GM12878 (cell line): ENCODE data around the gene ZNF777. TPM values are rescaled to one million over a fixed set of nuclear protein-coding genes. Genes with fewer than 3 reads are reported as not detected.

Experiments
- CHD1 ChIP-seq: IDR thresholded peaks from 2 replicates; pipeline ENCODE4 v1.6.1; 2012; ENCODE audit warnings: low read depth, low read length, improper control_type of control experiment
- FOXK2 ChIP-seq: fragments of 450-650 bp; IDR thresholded peaks from 2 replicates; pipeline ENCODE4 v1.6.1; 2017; ENCODE audit warnings: mild to moderate bottlenecking, moderate library complexity
- HCFC1 ChIP-seq: fragments of 150-350 bp; IDR thresholded peaks from 2 replicates; pipeline ENCODE4 v1.6.1; 2014; ENCODE audit warnings: low read length
- NR2C1 ChIP-seq: fragments of 450-650 bp; IDR thresholded peaks from 2 replicates; pipeline ENCODE4 v1.6.1; 2017; ENCODE audit warnings: antibody characterized with exemption, mild to moderate bottlenecking, moderate library complexity
- POLR2AphosphoS5 ChIP-seq: IDR thresholded peaks from 2 replicates; pipeline ENCODE4 v1.6.1; 2011; ENCODE audit warnings: mild to moderate bottlenecking, low read length, inconsistent platforms
- SMAD1 ChIP-seq: fragments of 450-650 bp; IDR thresholded peaks from 2 replicates; pipeline ENCODE4 v1.6.1; 2018; ENCODE audit warnings: mild to moderate bottlenecking, low read depth; ENCODE audit not compliant: partially characterized antibody
- TCF3 ChIP-seq: IDR thresholded peaks from 2 replicates; pipeline ENCODE4 v1.6.1; 2012; ENCODE audit warnings: low read depth, mild to moderate bottlenecking, low read length, borderline replicate concordance; ENCODE audit not compliant: insufficient read depth
- YBX1 ChIP-seq: fragments of 450-650 bp; IDR thresholded peaks from 2 replicates; pipeline ENCODE4 v1.6.1; 2016; ENCODE audit warnings: antibody characterized with exemption
- ZBED1 ChIP-seq: IDR thresholded peaks from 2 replicates; pipeline ENCODE4 v1.6.1; 2016; ENCODE audit warnings: borderline replicate concordance
- ZNF622 ChIP-seq: fragments of 450-650 bp; IDR thresholded peaks from 2 replicates; pipeline ENCODE4 v1.6.1; 2017; ENCODE audit warnings: mild to moderate bottlenecking, inconsistent platforms
- polyA plus RNA-seq, 11 experiments: library from polyadenylated mRNA; depleted of rRNA in 4 of 11; unstranded in 6 of 11; stranded (reverse) in 5 of 11; fragments of >200 nt; fragmentation: Nextera tagmentation in 4 of 11; fragmentation: Illumina TruSeq in 1 of 11; extraction: Ambion mirVana in 4 of 11; extraction: Trizol in 1 of 11; gene quantifications; 1 replicate in 1 of 11; 2 replicates in 10 of 11; pipeline versions ENCODE4 v1.2.1 to v1.2.3, GENCODE V29; 2011 to 2016; ENCODE audit warnings: inconsistent platforms in 2 of 11, missing spikeins in 2 of 11, low read depth in 1 of 11
- total RNA-seq, 4 experiments: library from RNA; depleted of rRNA in 3 of 4; stranded (reverse); fragments of >200 nt in 3 of 4; fragmentation: Illumina TruSeq in 1 of 4; extraction: Trizol in 1 of 4; gene quantifications; 2 replicates each; pipeline versions ENCODE4 v1.2.1 to v1.2.3, GENCODE V29; 2013 to 2021
- TF ChIP-seq, protein P1 (sequence below): fragments of 150-350 bp; IDR thresholded peaks from 2 replicates; pipeline ENCODE4 v1.6.1; 2014; ENCODE audit warnings: mild to moderate bottlenecking, low read depth, low read length
- TF ChIP-seq, protein P2 (sequence below): fragments of 450-650 bp; IDR thresholded peaks from 2 replicates; pipeline ENCODE4 v1.6.1; 2017; ENCODE audit warnings: mild to moderate bottlenecking
- TF ChIP-seq, protein P3 (sequence below): fragments of 450-650 bp; IDR thresholded peaks from 2 replicates; pipeline ENCODE4 v1.6.1; 2014; ENCODE audit warnings: mild to moderate bottlenecking

ZNF777 gene
- total and polyA plus RNA-seq, 10 of the 15 experiments (the other 5 are each of a cell fraction or from before 2014, with no cell fraction given): 0.03 to 16.0 (median 3.7) TPM

DNA sequence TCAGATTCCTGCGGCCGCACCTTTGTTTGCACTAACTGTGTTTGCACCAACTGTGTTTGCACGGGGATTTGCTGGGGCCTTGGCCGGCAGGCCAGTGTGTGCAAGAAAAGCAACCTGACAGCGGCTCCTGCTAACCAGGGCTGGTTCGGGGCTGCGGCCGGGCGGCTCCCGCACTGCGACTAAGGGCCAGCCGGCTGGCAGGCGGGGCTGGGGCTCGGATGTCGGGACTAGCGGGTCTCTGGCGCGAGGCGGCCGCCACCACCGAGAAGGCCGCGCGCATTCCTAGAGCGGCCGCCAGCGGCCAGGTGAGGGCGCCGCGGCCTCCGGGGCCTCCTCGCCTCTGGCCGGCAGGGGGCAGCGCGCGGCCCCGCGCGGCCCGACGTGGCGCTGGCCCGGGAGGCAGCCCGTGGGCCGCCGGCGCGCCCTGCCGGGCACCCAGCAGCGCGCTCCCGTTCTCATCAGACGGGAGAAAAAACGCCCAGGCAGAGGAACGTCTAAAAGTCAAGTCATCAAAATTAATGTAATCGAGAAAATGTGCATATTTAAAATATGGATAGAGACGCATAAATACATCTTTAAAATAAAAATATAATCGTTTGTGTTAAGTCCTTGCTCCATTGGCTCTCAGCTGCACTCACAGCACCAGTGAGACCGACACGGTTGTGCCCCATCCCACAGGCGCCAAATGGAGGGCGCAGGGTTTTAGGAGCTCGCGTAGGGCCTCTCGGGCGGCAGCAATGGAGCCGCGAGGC is 38.5 kb downstream of the ZNF777 start (continued):
- TF ChIP-seq ZBED1 (peak; percentile 79; the same call in 1 of the 2 replicates), ZNF622 (no peak), TCF3 (peak; percentile 84; the same call in 1 of the 2 replicates), NR2C1 (0 out of 2 replicates have a peak, but pooled peaks have one; percentile 42), SMAD1 (no peak), YBX1 (no peak), CHD1 (no peak), POLR2AphosphoS5 (no peak), FOXK2 (no peak), HCFC1 (peak; percentile 44; the same call in 1 of the 2 replicates)
- TF ChIP-seq, protein P1, sequence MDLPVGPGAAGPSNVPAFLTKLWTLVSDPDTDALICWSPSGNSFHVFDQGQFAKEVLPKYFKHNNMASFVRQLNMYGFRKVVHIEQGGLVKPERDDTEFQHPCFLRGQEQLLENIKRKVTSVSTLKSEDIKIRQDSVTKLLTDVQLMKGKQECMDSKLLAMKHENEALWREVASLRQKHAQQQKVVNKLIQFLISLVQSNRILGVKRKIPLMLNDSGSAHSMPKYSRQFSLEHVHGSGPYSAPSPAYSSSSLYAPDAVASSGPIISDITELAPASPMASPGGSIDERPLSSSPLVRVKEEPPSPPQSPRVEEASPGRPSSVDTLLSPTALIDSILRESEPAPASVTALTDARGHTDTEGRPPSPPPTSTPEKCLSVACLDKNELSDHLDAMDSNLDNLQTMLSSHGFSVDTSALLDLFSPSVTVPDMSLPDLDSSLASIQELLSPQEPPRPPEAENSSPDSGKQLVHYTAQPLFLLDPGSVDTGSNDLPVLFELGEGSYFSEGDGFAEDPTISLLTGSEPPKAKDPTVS: no peak
- TF ChIP-seq, protein P2, sequence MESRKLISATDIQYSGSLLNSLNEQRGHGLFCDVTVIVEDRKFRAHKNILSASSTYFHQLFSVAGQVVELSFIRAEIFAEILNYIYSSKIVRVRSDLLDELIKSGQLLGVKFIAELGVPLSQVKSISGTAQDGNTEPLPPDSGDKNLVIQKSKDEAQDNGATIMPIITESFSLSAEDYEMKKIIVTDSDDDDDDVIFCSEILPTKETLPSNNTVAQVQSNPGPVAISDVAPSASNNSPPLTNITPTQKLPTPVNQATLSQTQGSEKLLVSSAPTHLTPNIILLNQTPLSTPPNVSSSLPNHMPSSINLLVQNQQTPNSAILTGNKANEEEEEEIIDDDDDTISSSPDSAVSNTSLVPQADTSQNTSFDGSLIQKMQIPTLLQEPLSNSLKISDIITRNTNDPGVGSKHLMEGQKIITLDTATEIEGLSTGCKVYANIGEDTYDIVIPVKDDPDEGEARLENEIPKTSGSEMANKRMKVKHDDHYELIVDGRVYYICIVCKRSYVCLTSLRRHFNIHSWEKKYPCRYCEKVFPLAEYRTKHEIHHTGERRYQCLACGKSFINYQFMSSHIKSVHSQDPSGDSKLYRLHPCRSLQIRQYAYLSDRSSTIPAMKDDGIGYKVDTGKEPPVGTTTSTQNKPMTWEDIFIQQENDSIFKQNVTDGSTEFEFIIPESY: no peak; the same call in 1 of the 2 replicates
- TF ChIP-seq, protein P3, sequence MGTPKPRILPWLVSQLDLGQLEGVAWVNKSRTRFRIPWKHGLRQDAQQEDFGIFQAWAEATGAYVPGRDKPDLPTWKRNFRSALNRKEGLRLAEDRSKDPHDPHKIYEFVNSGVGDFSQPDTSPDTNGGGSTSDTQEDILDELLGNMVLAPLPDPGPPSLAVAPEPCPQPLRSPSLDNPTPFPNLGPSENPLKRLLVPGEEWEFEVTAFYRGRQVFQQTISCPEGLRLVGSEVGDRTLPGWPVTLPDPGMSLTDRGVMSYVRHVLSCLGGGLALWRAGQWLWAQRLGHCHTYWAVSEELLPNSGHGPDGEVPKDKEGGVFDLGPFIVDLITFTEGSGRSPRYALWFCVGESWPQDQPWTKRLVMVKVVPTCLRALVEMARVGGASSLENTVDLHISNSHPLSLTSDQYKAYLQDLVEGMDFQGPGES: no peak
